ENCODE data around the gene NES.

DNA sequence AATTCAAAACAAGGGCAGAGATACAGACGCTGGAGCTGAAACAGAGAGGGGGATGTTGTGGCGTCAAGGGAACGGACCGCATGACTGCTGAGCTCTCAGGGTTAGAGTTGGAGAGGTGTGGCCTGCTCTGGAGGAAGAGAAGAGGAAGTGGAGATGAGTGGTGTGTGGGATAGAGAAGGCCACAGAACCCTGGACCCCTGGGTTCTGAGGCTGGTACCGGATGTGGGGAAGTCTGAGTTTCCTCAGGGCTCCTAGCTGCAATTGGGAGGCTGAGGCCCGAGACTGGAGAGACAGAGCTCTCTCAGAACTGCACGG, 33.5 kb downstream of the NES start:
- no peak for TF ChIP-seq POLR2A (IDR thresholded peaks at IDR 0.05)
- TF ChIP-seq, protein P1, sequence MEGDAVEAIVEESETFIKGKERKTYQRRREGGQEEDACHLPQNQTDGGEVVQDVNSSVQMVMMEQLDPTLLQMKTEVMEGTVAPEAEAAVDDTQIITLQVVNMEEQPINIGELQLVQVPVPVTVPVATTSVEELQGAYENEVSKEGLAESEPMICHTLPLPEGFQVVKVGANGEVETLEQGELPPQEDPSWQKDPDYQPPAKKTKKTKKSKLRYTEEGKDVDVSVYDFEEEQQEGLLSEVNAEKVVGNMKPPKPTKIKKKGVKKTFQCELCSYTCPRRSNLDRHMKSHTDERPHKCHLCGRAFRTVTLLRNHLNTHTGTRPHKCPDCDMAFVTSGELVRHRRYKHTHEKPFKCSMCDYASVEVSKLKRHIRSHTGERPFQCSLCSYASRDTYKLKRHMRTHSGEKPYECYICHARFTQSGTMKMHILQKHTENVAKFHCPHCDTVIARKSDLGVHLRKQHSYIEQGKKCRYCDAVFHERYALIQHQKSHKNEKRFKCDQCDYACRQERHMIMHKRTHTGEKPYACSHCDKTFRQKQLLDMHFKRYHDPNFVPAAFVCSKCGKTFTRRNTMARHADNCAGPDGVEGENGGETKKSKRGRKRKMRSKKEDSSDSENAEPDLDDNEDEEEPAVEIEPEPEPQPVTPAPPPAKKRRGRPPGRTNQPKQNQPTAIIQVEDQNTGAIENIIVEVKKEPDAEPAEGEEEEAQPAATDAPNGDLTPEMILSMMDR (IDR thresholded peaks at IDR 0.05) = no peak

Data from tibial nerve (tissue), 3 donors.